AG09309 (cell line): Measurements from ENCODE around the gene YKT6.

Experiments used
- DNase-seq: peaks from one replicate; pipeline ENCODE4 v3.0.0-alpha.2; 2010; ENCODE audit warnings: low read depth
- H3K4me3 ChIP-seq: 2 replicates; pipeline ENCODE4 v1.5.1; 2011; ENCODE audit warnings: mild to moderate bottlenecking, low read depth, low read length, moderate library complexity; ENCODE audit not compliant: control insufficient read depth
- CTCF ChIP-seq: IDR thresholded peaks from 2 replicates; pipeline ENCODE4 v1.5.1; 2011; ENCODE audit warnings: mild to moderate bottlenecking, low read depth, low read length, inconsistent platforms; ENCODE audit not compliant: insufficient read depth, control insufficient read depth; ENCODE audit errors: missing control alignments

YKT6 gene

DNA sequence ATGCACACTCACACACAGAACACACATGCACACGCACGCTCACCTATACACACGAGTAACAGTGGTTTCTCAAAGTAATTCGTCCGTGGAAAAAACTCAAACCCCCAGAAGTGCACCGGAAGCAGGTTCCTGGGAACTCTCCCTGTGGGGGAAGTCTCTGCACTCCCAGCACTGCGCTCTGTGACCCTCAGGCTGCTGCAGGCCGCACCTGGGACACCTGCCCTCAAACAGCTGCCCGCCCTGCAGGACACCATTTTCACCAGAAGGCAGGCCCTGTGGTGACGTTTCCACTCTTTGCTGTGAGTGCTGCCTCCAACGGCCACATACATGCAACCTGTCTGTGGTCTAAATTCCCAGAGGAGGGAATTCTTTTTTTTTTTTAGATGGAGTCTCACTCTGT is 21.3 kb downstream of the YKT6 start:
- H3K4me3 ChIP-seq = no peak overlapping the region
- TF ChIP-seq CTCF = no peak
- DNase-seq = no peak

GRCh38 chr7:44222776-44223261 is 22.0 kb downstream of the YKT6 start:
- H3K4me3 ChIP-seq = no peak overlapping the region
- no peak for DNase-seq
- TF ChIP-seq CTCF = no peak

GRCh38 chr7:44223362-44224079 is 22.7 kb downstream of the YKT6 start:
- TF ChIP-seq CTCF = no peak
- no peak for DNase-seq
- no peak overlapping the region for H3K4me3 ChIP-seq

GRCh38 chr7:44224080-44224973 is 23.5 kb downstream of the YKT6 start:
- H3K4me3 ChIP-seq = no peak overlapping the region
- no peak for DNase-seq
- no peak for TF ChIP-seq CTCF

DNA sequence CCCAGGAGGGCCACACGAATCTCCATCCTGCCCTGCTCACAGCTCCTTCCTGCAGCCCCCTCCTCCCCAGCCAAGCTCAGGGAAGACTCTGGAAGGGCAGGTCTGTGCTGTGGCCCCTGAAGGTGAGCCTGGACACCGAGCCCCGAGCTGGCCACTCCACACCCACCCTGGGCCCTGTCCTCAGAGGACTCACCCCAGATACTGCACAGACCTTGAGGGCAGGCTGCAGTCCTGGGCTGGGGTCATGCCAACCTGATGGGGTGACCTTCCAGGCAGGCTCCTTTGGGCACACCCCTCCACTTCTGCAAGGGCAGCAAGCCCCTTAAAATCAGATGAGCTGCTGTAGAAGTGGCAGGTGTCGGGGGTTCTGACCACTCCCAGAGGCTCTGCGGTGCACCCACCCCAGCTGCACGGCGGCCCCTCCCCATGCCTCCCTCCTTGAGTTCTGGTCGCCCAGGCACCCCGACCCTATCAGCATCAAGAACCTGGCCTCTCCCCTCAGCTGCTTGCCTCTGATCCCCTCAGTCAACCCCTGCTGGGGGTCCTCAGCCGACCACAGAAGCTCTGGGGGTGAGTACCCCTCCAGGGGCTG is 24.3 kb downstream of the YKT6 start:
- TF ChIP-seq CTCF = no peak
- DNase-seq = no peak
- H3K4me3 ChIP-seq = no peak overlapping the region

GRCh38 chr7:44225566-44226395 is 25.0 kb downstream of the YKT6 start:
- TF ChIP-seq CTCF = no peak
- no peak for DNase-seq
- no peak overlapping the region for H3K4me3 ChIP-seq
